K562 (cell line): ENCODE results near the gene TMEM139. TPM values are rescaled to one million over a fixed set of nuclear protein-coding genes. Genes with fewer than 3 reads are reported as not detected.

Source experiments
- CHCHD3 ChIP-seq: fragments of 250-450 bp; sonication (Bioruptor Pico); IDR thresholded peaks from 2 replicates; pipeline ENCODE4 v2.1.2; 2022; ENCODE audit warnings: mild to moderate bottlenecking
- ETV5 ChIP-seq: sonication (generic); formaldehyde crosslinking; IDR thresholded peaks from 2 replicates; pipeline ENCODE4 v1.4.0; 2020; ENCODE audit warnings: low read depth, mild to moderate bottlenecking, missing genetic modification reagents
- ETV6 ChIP-seq, 3 experiments: fragments of 150-350 bp in 1 of 3; sonication (generic) in 1 of 3; formaldehyde crosslinking in 1 of 3; IDR thresholded peaks; 2 replicates each; pipeline versions ENCODE4 v1.6.1 to v1.8.0; 2014 to 2022; ENCODE audit warnings: borderline replicate concordance in 2 of 3, low read depth in 2 of 3, antibody characterized with exemption in 1 of 3, low read length in 1 of 3, mild to moderate bottlenecking in 1 of 3, missing genetic modification reagents in 1 of 3
- FOXA3 ChIP-seq, 2 experiments: fragments of 450-650 bp in 1 of 2; sonication (generic) in 1 of 2; formaldehyde crosslinking; IDR thresholded peaks in 1 of 2; conservative IDR thresholded peaks in 1 of 2; 2 replicates each; pipeline versions ENCODE4 v1.4.0 to v1.8.0; 2020 to 2022; ENCODE audit warnings: mild to moderate bottlenecking in 2 of 2, missing genetic modification reagents in 1 of 2
- FOXP1 ChIP-seq: sonication (generic); formaldehyde crosslinking; IDR thresholded peaks from 2 replicates; pipeline ENCODE4 v1.8.0; 2022; ENCODE audit warnings: mild to moderate bottlenecking, missing genetic modification reagents
- HNRNPH1 ChIP-seq: fragments of 200-400 bp; formaldehyde crosslinking; optimal IDR thresholded peaks from 2 replicates; pipeline ENCODE3; 2017; ENCODE audit warnings: low read depth, mild to moderate bottlenecking, low read length, moderate library complexity
- KAT8 ChIP-seq: fragments of 450-650 bp; IDR thresholded peaks from 2 replicates; pipeline ENCODE4 v1.6.1; 2016; ENCODE audit warnings: low read depth, mild to moderate bottlenecking
- MBD1 ChIP-seq: fragments of 250-450 bp; sonication (Bioruptor Pico); IDR thresholded peaks from 2 replicates; pipeline ENCODE4 v1.8.0; 2022; ENCODE audit warnings: inconsistent platforms
- MCM2 ChIP-seq: fragments of 450-650 bp; IDR thresholded peaks from 2 replicates; pipeline ENCODE4 v1.6.1; 2017; ENCODE audit warnings: low read depth, mild to moderate bottlenecking
- MYC ChIP-seq, 2 experiments: fragments of 250-450 bp in 1 of 2; sonication (Bioruptor Pico) in 1 of 2; IDR thresholded peaks; 2 replicates each; pipeline versions ENCODE4 v1.5.1 to v1.6.1; 2012 to 2021; ENCODE audit warnings: low read depth in 2 of 2, borderline replicate concordance in 1 of 2, improper control_type of control experiment in 1 of 2, low read length in 1 of 2, mild to moderate bottlenecking in 1 of 2, moderate library complexity in 1 of 2
- POU5F1 ChIP-seq: fragments of 150-350 bp; IDR thresholded peaks from 2 replicates; pipeline ENCODE4 v1.6.1; 2014; ENCODE audit warnings: borderline replicate concordance, low read length, low read depth, mild to moderate bottlenecking; ENCODE audit not compliant: partially characterized antibody
- TBP ChIP-seq: optimal IDR thresholded peaks from 2 replicates; pipeline ENCODE3; 2011; ENCODE audit warnings: low read depth, low read length, improper control_type of control experiment
- TOE1 ChIP-seq, 2 experiments: fragments of 450-650 bp in 1 of 2; sonication (generic) in 1 of 2; formaldehyde crosslinking in 1 of 2; IDR thresholded peaks; 2 replicates each; pipeline versions ENCODE4 v1.7.1 to v1.8.0; 2016 to 2022; ENCODE audit warnings: borderline replicate concordance in 2 of 2, mild to moderate bottlenecking in 2 of 2, antibody characterized with exemption in 1 of 2, inconsistent platforms in 1 of 2, low read depth in 1 of 2, missing genetic modification reagents in 1 of 2, moderate library complexity in 1 of 2
- ZNF12 ChIP-seq: sonication (generic); formaldehyde crosslinking; IDR thresholded peaks from 2 replicates; pipeline ENCODE4 v1.4.0; 2020; ENCODE audit warnings: mild to moderate bottlenecking, missing genetic modification reagents
- polyA plus RNA-seq, 8 experiments: library from polyadenylated mRNA; depleted of rRNA in 4 of 8; stranded (reverse) in 5 of 8; unstranded in 3 of 8; fragments of >200 nt; fragmentation: Nextera tagmentation in 2 of 8; fragmentation: Illumina TruSeq in 1 of 8; extraction: Ambion mirVana in 2 of 8; extraction: Trizol in 1 of 8; gene quantifications; 2 replicates each; pipeline versions ENCODE4 v1.2.1 to v1.2.3, GENCODE V29; 2011 to 2014; ENCODE audit warnings: inconsistent platforms in 1 of 8, missing spikeins in 1 of 8
- total RNA-seq, 7 experiments: library from RNA; depleted of rRNA in 6 of 7; stranded (reverse); fragments of >200 nt in 6 of 7; fragmentation: Illumina TruSeq in 2 of 7; extraction: Trizol in 2 of 7; gene quantifications; 2 replicates each; pipeline versions ENCODE4 v1.2.1 to v1.2.3, GENCODE V29; 2011 to 2021; ENCODE audit warnings: low replicate concordance in 1 of 7

Gene TMEM139
- total and polyA plus RNA-seq, 9 of the 15 experiments (the other 6 are each of a cell fraction or from before 2014, with no cell fraction given), result 0.27 to 1.8 (median 0.79) TPM

GRCh38 chr7:143287935-143288826 is 3.4 kb downstream of the TMEM139 start, which contains the start of gene CASP2 (continued):
- TF ChIP-seq MYC (IDR thresholded peaks at IDR 0.05; ENCODE audit: low read depth, low read length) (peak; percentile 79), MYC (CRISPR knock-in tag; IDR thresholded peaks at IDR 0.05; ENCODE audit: borderline replicate concordance, low read depth) (peak; percentile 84; the same call in 1 of the 2 replicates), MBD1 (CRISPR knock-in tag) (peak; percentile 96), FOXP1 (peak; percentile 99), ETV5 (CRISPR knock-in tag) (peak; percentile 59), KAT8 (no peak), ZNF12 (CRISPR knock-in tag) (no peak; the same call in 1 of the 2 replicates), ETV6 (IDR thresholded peaks at IDR 0.05; ENCODE audit: borderline replicate concordance in 1 of 2, low read depth in 2 of 2, low read length in 1 of 2) (no peak), ETV6 (CRISPR knock-in tag; IDR thresholded peaks at IDR 0.05; ENCODE audit: borderline replicate concordance) (peak; percentile 87; the same call in 1 of the 2 replicates), TBP (peak; percentile 92), FOXA3 (CRISPR knock-in tag; conservative IDR thresholded peaks at IDR 0.05 in 1 of 2, IDR thresholded peaks at IDR 0.05 in 1 of 2) (peak; percentile 2 to 88; a peak in 1 of 4 replicates), CHCHD3 (peak; percentile 82; the same call in 1 of the 2 replicates), HNRNPH1 (no peak), TOE1 (IDR thresholded peaks at IDR 0.05; ENCODE audit: borderline replicate concordance) (peak; percentile 33; the same call in 1 of the 2 replicates), TOE1 (CRISPR knock-in tag; IDR thresholded peaks at IDR 0.05; ENCODE audit: borderline replicate concordance, low read depth) (peak; percentile 92; the same call in 1 of the 2 replicates), POU5F1 (peak; percentile 80), MCM2 (no peak)
